Parathyroid adenoma (tissue), 2 donors: ENCODE results near the gene SHISA6.

ENCODE experiments used
- H2AFZ ChIP-seq: fragments of 300-600 bp; sonication (generic); one replicate; pipeline ENCODE4 v1.7.0; 2017; ENCODE audit warnings: antibody characterized with exemption, mild to moderate bottlenecking
- H3K27ac ChIP-seq: fragments of 300-600 bp; sonication (generic); one replicate; pipeline ENCODE4 v1.7.0; 2017
- H3K27me3 ChIP-seq: fragments of 300-600 bp; sonication (generic); one replicate; pipeline ENCODE4 v1.7.0; 2017; ENCODE audit warnings: low read length; ENCODE audit not compliant: control insufficient read depth, insufficient read depth
- H3K36me3 ChIP-seq: fragments of 300-600 bp; sonication (generic); one replicate; pipeline ENCODE4 v1.7.0; 2017; ENCODE audit warnings: low read length; ENCODE audit not compliant: control insufficient read depth, insufficient read depth
- H3K4me1 ChIP-seq: fragments of 300-600 bp; sonication (generic); one replicate; pipeline ENCODE4 v1.7.0; 2017; ENCODE audit warnings: control low read depth
- H3K4me2 ChIP-seq: fragments of 300-600 bp; sonication (generic); one replicate; pipeline ENCODE4 v1.7.0; 2017; ENCODE audit warnings: low read length
- H3K4me3 ChIP-seq: fragments of 300-600 bp; sonication (generic); one replicate; pipeline ENCODE4 v1.7.0; 2017; ENCODE audit warnings: low read depth, low read length
- H3K79me2 ChIP-seq: fragments of 300-600 bp; sonication (generic); one replicate; pipeline ENCODE4 v1.7.0; 2017; ENCODE audit warnings: control low read depth
- H3K9ac ChIP-seq: fragments of 300-600 bp; sonication (generic); one replicate; pipeline ENCODE4 v1.7.0; 2017; ENCODE audit warnings: mild to moderate bottlenecking
- H3K9me3 ChIP-seq: fragments of 300-600 bp; sonication (generic); one replicate; pipeline ENCODE4 v1.7.0; 2017; ENCODE audit warnings: low read length; ENCODE audit not compliant: control insufficient read depth
- TF ChIP-seq, protein P1 (sequence below): fragments of 300-600 bp; sonication (generic); IDR thresholded peaks from one replicate; pipeline ENCODE4 v1.7.0; 2017; ENCODE audit warnings: antibody characterized with exemption, mild to moderate bottlenecking
- donor health status: primary hyperparathyroidism.

Gene SHISA6

DNA sequence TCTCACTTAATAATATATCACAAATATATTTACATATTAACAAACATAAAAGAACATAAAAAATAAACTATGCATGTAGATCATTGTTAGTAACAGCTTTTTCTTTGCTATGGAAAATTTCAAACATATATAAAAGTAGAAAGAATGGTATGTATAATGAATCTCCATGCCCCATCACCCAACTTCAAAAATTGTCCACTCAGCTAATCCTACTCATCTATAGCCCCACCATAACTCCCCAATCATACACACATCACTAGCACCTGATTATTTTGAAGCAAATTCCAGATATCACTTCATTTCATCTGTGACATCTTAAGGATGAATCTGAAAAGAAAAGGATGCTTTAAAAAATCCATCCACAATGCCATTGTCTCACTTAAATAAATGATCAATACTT, 46.8 kb downstream of the SHISA6 start:
- no peaks in the 10 kb centered on the region for H3K9me3 ChIP-seq
- TF ChIP-seq, protein P1, sequence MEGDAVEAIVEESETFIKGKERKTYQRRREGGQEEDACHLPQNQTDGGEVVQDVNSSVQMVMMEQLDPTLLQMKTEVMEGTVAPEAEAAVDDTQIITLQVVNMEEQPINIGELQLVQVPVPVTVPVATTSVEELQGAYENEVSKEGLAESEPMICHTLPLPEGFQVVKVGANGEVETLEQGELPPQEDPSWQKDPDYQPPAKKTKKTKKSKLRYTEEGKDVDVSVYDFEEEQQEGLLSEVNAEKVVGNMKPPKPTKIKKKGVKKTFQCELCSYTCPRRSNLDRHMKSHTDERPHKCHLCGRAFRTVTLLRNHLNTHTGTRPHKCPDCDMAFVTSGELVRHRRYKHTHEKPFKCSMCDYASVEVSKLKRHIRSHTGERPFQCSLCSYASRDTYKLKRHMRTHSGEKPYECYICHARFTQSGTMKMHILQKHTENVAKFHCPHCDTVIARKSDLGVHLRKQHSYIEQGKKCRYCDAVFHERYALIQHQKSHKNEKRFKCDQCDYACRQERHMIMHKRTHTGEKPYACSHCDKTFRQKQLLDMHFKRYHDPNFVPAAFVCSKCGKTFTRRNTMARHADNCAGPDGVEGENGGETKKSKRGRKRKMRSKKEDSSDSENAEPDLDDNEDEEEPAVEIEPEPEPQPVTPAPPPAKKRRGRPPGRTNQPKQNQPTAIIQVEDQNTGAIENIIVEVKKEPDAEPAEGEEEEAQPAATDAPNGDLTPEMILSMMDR = no peak
- no peak overlapping the region for H3K4me3 ChIP-seq
- no peaks in the 10 kb centered on the region for H3K4me1 ChIP-seq
- H3K27me3 ChIP-seq = no peaks in the 10 kb centered on the region
- H3K36me3 ChIP-seq = no peaks in the 10 kb centered on the region
- no peak overlapping the region for H3K27ac ChIP-seq
- no peak overlapping the region for H2AFZ ChIP-seq
- no peak overlapping the region for H3K9ac ChIP-seq
- H3K4me2 ChIP-seq = no peak overlapping the region
- no peaks in the 10 kb centered on the region for H3K79me2 ChIP-seq

DNA sequence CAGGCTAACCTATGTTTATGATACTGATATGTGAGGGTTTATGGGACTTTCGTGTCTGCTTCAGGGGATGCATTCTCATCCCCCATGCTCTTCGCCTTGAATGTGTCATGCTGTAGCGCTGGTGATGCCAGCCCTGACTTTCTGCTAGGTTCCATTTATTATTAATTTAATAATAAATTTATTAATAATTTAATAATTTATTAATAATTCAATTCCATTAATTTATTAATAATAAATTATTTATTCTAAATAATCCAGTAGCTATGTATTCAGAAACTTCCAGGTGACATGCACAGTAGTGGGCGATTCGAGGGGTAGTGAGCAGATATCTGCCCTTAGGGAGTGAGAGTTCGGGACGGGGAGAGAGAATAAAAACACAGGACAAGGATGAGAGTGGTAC, 49.8 kb downstream of the SHISA6 start:
- Histone ChIP-seq H3K27ac (no peak overlapping the region), H3K36me3 (no peaks in the 10 kb centered on the region), H3K4me2 (no peak overlapping the region), H3K4me3 (no peak overlapping the region), H3K9me3 (no peaks in the 10 kb centered on the region), H3K27me3 (no peaks in the 10 kb centered on the region), H3K4me1 (no peaks in the 10 kb centered on the region), H3K9ac (no peak overlapping the region), H3K79me2 (no peaks in the 10 kb centered on the region), H2AFZ (no peak overlapping the region)
- TF ChIP-seq, protein P1 = no peak

DNA sequence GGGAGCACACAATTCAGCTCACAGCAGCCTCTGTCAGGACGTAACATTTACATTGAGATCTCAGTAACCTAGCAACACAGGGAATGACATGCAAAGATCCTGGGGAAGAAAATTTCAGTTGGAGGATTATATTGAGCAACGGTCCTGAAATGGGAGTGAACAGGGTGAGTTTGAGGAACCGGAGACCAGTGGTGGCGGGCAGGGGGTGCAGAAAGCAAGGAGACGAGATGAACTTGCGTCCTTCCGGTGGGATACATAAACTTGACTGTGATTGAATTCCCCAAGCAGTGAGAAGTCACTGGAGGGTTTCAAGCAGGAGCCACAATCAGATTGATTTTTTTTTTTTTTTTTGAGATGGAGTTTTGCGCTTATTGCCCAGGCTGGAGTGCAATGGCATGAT, 51.5 kb downstream of the SHISA6 start:
- H3K4me3 ChIP-seq = no peak overlapping the region
- H3K27ac ChIP-seq = no peak overlapping the region
- TF ChIP-seq, protein P1 = no peak
- H3K4me2 ChIP-seq = no peak overlapping the region
- no peak overlapping the region for H3K9ac ChIP-seq
- no peaks in the 10 kb centered on the region for H3K36me3 ChIP-seq
- H2AFZ ChIP-seq = no peak overlapping the region
- no peaks in the 10 kb centered on the region for H3K27me3 ChIP-seq
- no peaks in the 10 kb centered on the region for H3K9me3 ChIP-seq
- no peaks in the 10 kb centered on the region for H3K4me1 ChIP-seq
- H3K79me2 ChIP-seq = no peaks in the 10 kb centered on the region

- TF ChIP-seq, protein P1 = no peak
- H3K27ac ChIP-seq = no peak overlapping the region
- H3K9ac ChIP-seq = no peak overlapping the region
- H3K9me3 ChIP-seq = no peaks in the 10 kb centered on the region
- no peaks in the 10 kb centered on the region for H3K79me2 ChIP-seq
- H2AFZ ChIP-seq = no peak overlapping the region
- no peak overlapping the region for H3K4me2 ChIP-seq
- no peaks in the 10 kb centered on the region for H3K4me1 ChIP-seq
- H3K36me3 ChIP-seq = no peaks in the 10 kb centered on the region
- no peak overlapping the region for H3K4me3 ChIP-seq
- H3K27me3 ChIP-seq = no peaks in the 10 kb centered on the region
Measured at GRCh38 chr17:11293480-11293879, 52.5 kb downstream of the SHISA6 start.

- H3K4me3 ChIP-seq = no peak overlapping the region
- H3K36me3 ChIP-seq = no peaks in the 10 kb centered on the region
- no peaks in the 10 kb centered on the region for H3K9me3 ChIP-seq
- TF ChIP-seq, protein P1 = no peak
- H3K4me1 ChIP-seq = no peaks in the 10 kb centered on the region
- H3K27ac ChIP-seq = no peak overlapping the region
- H3K79me2 ChIP-seq = no peaks in the 10 kb centered on the region
- no peak overlapping the region for H3K9ac ChIP-seq
- H3K27me3 ChIP-seq = no peaks in the 10 kb centered on the region
- H2AFZ ChIP-seq = no peak overlapping the region
- H3K4me2 ChIP-seq = no peak overlapping the region
Measured at GRCh38 chr17:11294826-11295225, 53.8 kb downstream of the SHISA6 start.
